T-helper 1 cell treated with Interleukin-12 subunit alpha and Interleukin-12 subunit beta and Interleukin-4 antibody, amounts not matched to agents 30 μg/mL and 1 μg/mL, for 36 hours (primary cell): Measurements from ENCODE around the gene SATB2.

Source experiments
- H3K27ac Mint-ChIP-seq: one replicate; pipeline ENCODE4 v1.8.0; 2021; ENCODE audit warnings: mild to moderate bottlenecking, mixed read lengths
- H3K27me3 Mint-ChIP-seq: one replicate; pipeline ENCODE4 v1.8.0; 2021; ENCODE audit warnings: low read depth, mixed read lengths
- H3K36me3 Mint-ChIP-seq: one replicate; pipeline ENCODE4 v1.8.0; 2021; ENCODE audit warnings: low read depth, mixed read lengths
- H3K4me1 Mint-ChIP-seq: one replicate; pipeline ENCODE4 v1.8.0; 2021; ENCODE audit warnings: low read depth, mixed read lengths
- H3K4me3 Mint-ChIP-seq: one replicate; pipeline ENCODE4 v1.8.0; 2021; ENCODE audit warnings: mild to moderate bottlenecking, moderate library complexity, mixed read lengths
- H3K9me3 Mint-ChIP-seq: one replicate; pipeline ENCODE4 v1.8.0; 2021; ENCODE audit warnings: mixed read lengths

Gene SATB2

GRCh38 chr2:199470361-199470671 is 12.6 kb upstream of the SATB2 start:
- Mint-ChIP-seq H3K4me1 (no peaks in the 10 kb centered on the region), H3K4me3 (no peak overlapping the region), H3K36me3 (peaks cover 1% of the 10 kb centered on the region), H3K27ac (no peak overlapping the region), H3K9me3 (no peaks in the 10 kb centered on the region), H3K27me3 (peaks cover 87% of the 10 kb centered on the region)

- peaks cover 4% of the 10 kb centered on the region for H3K4me1 Mint-ChIP-seq
- H3K27me3 Mint-ChIP-seq: peaks cover 90% of the 10 kb centered on the region
- peaks cover 3% of the 10 kb centered on the region for H3K36me3 Mint-ChIP-seq
- no peak overlapping the region for H3K4me3 Mint-ChIP-seq
- no peak overlapping the region for H3K27ac Mint-ChIP-seq
- H3K9me3 Mint-ChIP-seq: no peaks in the 10 kb centered on the region
Measured at GRCh38 chr2:199469514-199470360, 12.0 kb upstream of the SATB2 start.

- Mint-ChIP-seq H3K36me3 (peaks cover 3% of the 10 kb centered on the region), H3K27me3 (peaks cover 85% of the 10 kb centered on the region), H3K27ac (no peak overlapping the region), H3K4me3 (no peak overlapping the region), H3K4me1 (peaks cover 4% of the 10 kb centered on the region), H3K9me3 (no peaks in the 10 kb centered on the region)
Measured at GRCh38 chr2:199468561-199469513, 11.1 kb upstream of the SATB2 start.

GRCh38 chr2:199467066-199467822 is 9.5 kb upstream of the SATB2 start:
- Mint-ChIP-seq H3K9me3 (no peaks in the 10 kb centered on the region), H3K27ac (no peak overlapping the region), H3K27me3 (peaks cover 87% of the 10 kb centered on the region), H3K4me3 (no peak overlapping the region), H3K36me3 (peaks cover 3% of the 10 kb centered on the region), H3K4me1 (peaks cover 4% of the 10 kb centered on the region)

GRCh38 chr2:199466692-199467065 is 8.9 kb upstream of the SATB2 start:
- H3K4me3 Mint-ChIP-seq: no peak overlapping the region
- peaks cover 3% of the 10 kb centered on the region for H3K36me3 Mint-ChIP-seq
- peaks cover 4% of the 10 kb centered on the region for H3K4me1 Mint-ChIP-seq
- H3K27ac Mint-ChIP-seq: no peak overlapping the region
- no peaks in the 10 kb centered on the region for H3K9me3 Mint-ChIP-seq
- H3K27me3 Mint-ChIP-seq: peaks cover 83% of the 10 kb centered on the region

GRCh38 chr2:199465988-199466691 is 8.4 kb upstream of the SATB2 start:
- Mint-ChIP-seq H3K27me3 (peaks cover 86% of the 10 kb centered on the region), H3K4me3 (no peak overlapping the region), H3K36me3 (peaks cover 6% of the 10 kb centered on the region), H3K9me3 (no peaks in the 10 kb centered on the region), H3K4me1 (peaks cover 5% of the 10 kb centered on the region), H3K27ac (no peak overlapping the region)

GRCh38 chr2:199465390-199465789 is 7.7 kb upstream of the SATB2 start:
- peaks cover 9% of the 10 kb centered on the region for H3K36me3 Mint-ChIP-seq
- peak overlapping the region; percentile 68 for H3K27ac Mint-ChIP-seq
- peaks cover 5% of the 10 kb centered on the region for H3K4me1 Mint-ChIP-seq
- peak overlapping the region; percentile 63 for H3K4me3 Mint-ChIP-seq
- no peaks in the 10 kb centered on the region for H3K9me3 Mint-ChIP-seq
- peaks cover 86% of the 10 kb centered on the region for H3K27me3 Mint-ChIP-seq

GRCh38 chr2:199464606-199465352 is 7.0 kb upstream of the SATB2 start:
- Mint-ChIP-seq H3K36me3 (peaks cover 9% of the 10 kb centered on the region), H3K27me3 (peaks cover 87% of the 10 kb centered on the region), H3K4me3 (peak overlapping the region; percentile 63), H3K27ac (peak overlapping the region; percentile 68), H3K9me3 (no peaks in the 10 kb centered on the region), H3K4me1 (peaks cover 9% of the 10 kb centered on the region)

- Mint-ChIP-seq H3K9me3 (no peaks in the 10 kb centered on the region), H3K4me1 (peaks cover 13% of the 10 kb centered on the region), H3K36me3 (peaks cover 12% of the 10 kb centered on the region), H3K27ac (peak overlapping the region; percentile 41), H3K4me3 (no peak overlapping the region), H3K27me3 (peaks cover 84% of the 10 kb centered on the region)
Measured at GRCh38 chr2:199463708-199464605, 6.2 kb upstream of the SATB2 start.

GRCh38 chr2:199462956-199463692 is 5.4 kb upstream of the SATB2 start:
- Mint-ChIP-seq H3K4me1 (peaks cover 13% of the 10 kb centered on the region), H3K4me3 (no peak overlapping the region), H3K27me3 (peaks cover 76% of the 10 kb centered on the region)

GRCh38 chr2:199462347-199462955 is 4.7 kb upstream of the SATB2 start:
- H3K4me3 Mint-ChIP-seq: no peak overlapping the region
- no peaks in the 10 kb centered on the region for H3K9me3 Mint-ChIP-seq
- H3K27me3 Mint-ChIP-seq: peaks cover 74% of the 10 kb centered on the region
- peaks cover 12% of the 10 kb centered on the region for H3K36me3 Mint-ChIP-seq
- H3K4me1 Mint-ChIP-seq: peaks cover 13% of the 10 kb centered on the region
- H3K27ac Mint-ChIP-seq: peak overlapping the region; percentile 45

More at GRCh38 chr2:199462956-199463692, 5.4 kb upstream of the SATB2 start:
- H3K27ac Mint-ChIP-seq: no peak overlapping the region
- H3K36me3 Mint-ChIP-seq: peaks cover 12% of the 10 kb centered on the region
- H3K9me3 Mint-ChIP-seq: no peaks in the 10 kb centered on the region
